Caki2 (cell line): ENCODE results near the gene PPME1. TPM values are rescaled to one million over a fixed set of nuclear protein-coding genes. Genes with fewer than 3 reads are reported as not detected.
A peak's percentile ranks its signal among the peaks of the same experiment; 100 is the strongest.

Experiments
- DNase-seq: peaks from one replicate; pipeline ENCODE4 v3.0.0-alpha.2; 2015; ENCODE audit warnings: low read depth
- in situ Hi-C: cut with HindIII; loops from 2 replicates; pipeline ENCODE4 v1.10.0; 2016; ENCODE audit warnings: low sequenced_read_pairs, low pct_unique_long_range_greater_than_20kb, mixed read lengths
- total RNA-seq: library from RNA; depleted of rRNA; stranded (reverse); fragments of >200 nt; shearing (Covaris generic); gene quantifications from 2 replicates; pipeline ENCODE4 v1.2.3, GENCODE V29; 2014; ENCODE audit warnings: low replicate concordance

The PPME1 gene
- total RNA-seq, 1 experiment from 2014 or later: 103 TPM

DNA sequence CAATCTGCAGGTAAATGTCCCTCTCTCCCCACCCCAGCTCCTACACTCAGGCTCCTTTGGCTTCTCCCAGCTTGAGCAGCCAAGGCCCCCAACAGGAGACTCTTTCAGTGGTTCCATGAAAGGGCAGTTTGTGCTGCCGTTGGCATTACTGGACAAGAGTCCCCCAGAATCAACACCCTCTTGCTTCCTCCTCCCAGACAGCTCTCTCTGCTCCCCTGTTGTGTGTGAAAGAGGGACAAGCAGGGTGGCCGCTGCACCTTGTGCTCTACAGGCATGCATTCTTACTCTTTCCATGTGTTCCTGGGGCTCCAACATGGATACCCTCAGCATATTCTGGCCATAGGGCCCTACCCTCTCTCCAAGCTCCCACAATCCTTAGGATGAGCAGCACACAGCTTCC, 91.6 kb downstream of the PPME1 start:
- in situ Hi-C loops: no loop called here
- no peak for DNase-seq

GRCh38 chr11:74265256-74265655, 94.2 kb downstream of the PPME1 start:
- no peak for DNase-seq
- in situ Hi-C loops: no loop called here

DNA sequence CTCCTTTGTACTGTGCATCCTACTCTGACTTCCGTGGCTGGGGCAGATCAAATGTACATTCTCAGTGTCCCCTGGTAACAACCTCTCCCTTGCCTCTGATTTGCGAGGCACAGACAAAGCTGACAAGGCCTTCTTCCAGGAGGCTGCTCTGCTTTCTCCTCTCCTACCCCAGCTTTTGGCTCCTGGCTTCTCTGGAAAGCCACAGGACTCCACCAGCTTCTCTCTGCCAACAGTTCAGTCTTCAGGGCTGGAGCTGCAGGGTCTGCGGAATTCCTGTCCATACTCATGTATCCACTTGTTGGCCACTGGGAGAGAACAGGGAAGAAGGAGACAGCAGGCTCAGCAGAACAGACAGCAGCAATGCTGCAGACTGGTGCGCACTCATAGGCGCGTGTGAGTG, 95.9 kb downstream of the PPME1 start:
- DNase-seq: no peak
- in situ Hi-C loops: no loop called here

- no peak for DNase-seq
- in situ Hi-C loops: no loop called here
These were observed 97.4 kb downstream of the PPME1 start for GRCh38 chr11:74268456-74268855.

- in situ Hi-C loops: no loop called here
- no peak for DNase-seq
These were observed 98.2 kb downstream of the PPME1 start for GRCh38 chr11:74269161-74269811.

DNA sequence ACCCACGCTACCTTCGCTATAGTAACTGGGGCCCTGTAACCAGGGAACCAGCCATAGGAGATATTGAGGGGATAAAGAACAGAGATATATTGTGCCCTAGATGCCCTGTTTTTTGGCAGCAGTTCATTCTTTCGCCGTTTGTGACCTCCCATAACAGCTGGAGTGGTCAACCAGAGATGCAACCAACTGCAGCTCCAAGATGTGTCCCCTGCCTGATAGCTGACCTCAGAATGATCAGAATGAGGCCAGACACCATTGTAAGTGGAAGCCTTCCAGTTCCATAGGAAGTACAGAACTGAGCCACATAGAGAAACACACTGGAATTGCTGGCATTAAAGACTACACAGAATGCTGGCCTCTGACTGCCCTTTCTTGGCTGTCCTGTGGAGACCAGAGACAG, 101.2 kb downstream of the PPME1 start:
- in situ Hi-C loops: no loop called here
- DNase-seq: no peak

GRCh38 chr11:74276581-74276980, 105.5 kb downstream of the PPME1 start:
- in situ Hi-C loops: no loop called here
- no peak for DNase-seq

GRCh38 chr11:74278103-74278502, 107.0 kb downstream of the PPME1 start:
- DNase-seq: no peak
- in situ Hi-C loops: no loop called here

DNA sequence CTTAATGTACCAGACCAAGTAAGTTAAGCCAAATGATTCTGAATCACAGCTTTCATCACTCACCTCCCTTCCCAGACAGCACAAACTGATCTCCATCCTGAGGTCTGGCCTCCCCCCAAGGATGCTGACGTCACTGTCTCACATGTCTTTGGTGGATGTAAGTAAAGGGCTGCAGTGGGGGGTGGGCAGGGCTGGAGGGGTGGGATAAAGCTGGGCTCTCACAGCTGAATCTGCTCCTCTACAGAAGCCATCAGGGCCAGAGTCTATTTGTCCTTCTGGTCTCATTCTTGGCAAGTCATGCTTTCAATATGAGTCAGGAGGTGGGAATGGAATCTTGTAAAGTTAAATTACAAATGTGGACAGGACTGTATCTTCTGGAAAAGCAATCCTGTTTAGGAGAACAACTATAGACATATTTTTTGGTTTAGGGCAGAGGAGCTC, 107.7 kb downstream of the PPME1 start:
- peak; percentile 60 for DNase-seq
- in situ Hi-C loops: no loop called here

GRCh38 chr11:74279256-74279655, 108.2 kb downstream of the PPME1 start:
- no peak for DNase-seq
- in situ Hi-C loops: no loop called here

GRCh38 chr11:74280494-74280893, 109.4 kb downstream of the PPME1 start:
- in situ Hi-C loops: no loop called here
- no peak for DNase-seq

DNA sequence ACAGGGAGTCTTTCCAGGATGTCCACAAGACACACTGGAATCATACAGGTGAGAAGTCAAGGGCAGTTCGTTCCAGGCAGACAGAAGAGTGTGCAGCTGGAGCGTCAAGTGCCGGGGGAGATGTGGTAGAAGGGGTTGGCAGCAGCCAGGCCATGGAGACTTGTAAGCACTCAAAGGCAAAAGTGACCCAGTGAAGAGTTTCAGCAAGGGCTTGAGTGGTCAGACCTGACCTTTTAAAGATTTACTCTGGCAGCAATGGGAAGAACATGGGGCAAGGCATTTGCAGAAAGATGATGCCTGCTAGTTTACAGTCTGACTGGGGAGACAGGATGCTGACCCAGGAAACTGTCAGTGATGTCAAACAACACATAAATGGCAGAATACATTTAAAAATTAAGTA, 111.3 kb downstream of the PPME1 start:
- DNase-seq: no peak
- in situ Hi-C loops: no loop called here

DNA sequence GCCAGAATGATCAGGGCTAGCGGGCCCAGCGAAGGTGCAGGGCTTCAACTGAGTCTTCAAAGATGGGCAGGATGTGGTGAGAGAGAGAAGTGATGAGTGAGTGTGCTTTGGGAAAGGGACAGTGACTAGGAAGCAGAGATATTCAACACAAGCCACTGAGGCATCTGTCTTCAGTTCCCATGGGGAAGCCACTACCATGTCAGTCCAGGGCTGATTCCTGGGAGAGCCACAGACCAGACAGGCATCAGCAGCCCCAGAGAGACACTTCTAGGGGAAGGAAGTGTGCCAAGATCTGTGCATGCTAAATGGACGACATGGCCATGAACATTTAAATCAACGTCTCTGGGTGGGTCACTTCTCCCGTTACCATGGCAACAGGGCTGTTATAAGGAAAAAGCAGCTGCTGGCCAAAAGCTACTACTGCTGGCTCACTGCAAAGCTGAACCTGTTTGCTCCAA, 111.9 kb downstream of the PPME1 start:
- in situ Hi-C loops: no loop called here
- no peak for DNase-seq

GRCh38 chr11:74283580-74284180, 112.6 kb downstream of the PPME1 start:
- DNase-seq: no peak
- in situ Hi-C loops: no loop called here

GRCh38 chr11:74284466-74284865, 113.4 kb downstream of the PPME1 start:
- DNase-seq: no peak
- in situ Hi-C loops: no loop called here

DNA sequence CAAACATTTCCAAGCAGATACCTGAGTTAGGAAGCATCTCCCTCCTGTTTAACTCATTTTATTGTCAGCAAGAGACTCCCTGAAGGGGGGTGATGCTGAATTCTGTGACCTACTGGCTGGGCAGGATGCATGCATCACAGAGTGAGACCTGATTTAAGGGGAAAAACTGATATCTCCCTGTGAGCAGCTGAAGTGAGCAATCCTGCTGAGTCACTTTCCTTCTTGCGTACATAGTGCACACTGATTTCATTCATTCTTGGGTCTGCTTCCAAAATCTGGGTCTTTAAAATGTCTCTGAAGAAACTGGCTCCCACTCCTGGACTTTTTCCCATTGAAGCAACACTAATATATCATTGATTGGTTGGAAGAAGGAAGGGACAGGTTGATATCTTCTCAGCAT, 117.1 kb downstream of the PPME1 start:
- in situ Hi-C loops: no loop called here
- peak; percentile 38 for DNase-seq

DNA sequence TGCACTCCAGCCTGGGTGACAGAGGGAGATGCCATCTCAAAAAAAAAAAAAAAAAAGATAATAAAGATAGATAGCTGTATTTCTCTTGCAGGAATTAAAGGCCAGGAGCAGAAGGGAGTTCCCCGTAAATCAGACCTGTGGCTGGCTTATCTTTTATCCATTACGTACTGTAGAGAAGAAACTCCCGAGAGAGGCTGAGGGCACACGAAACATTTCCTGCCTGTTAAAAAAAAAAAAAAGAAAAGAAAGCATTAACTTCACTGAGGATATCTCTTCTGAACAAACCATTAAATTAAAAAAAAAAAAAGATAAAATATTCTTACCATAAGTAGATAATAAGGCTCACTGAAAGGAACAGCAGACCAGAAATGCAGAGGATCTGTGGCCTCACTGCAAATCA, 117.8 kb downstream of the PPME1 start:
- in situ Hi-C loops: no loop called here
- no peak for DNase-seq

DNA sequence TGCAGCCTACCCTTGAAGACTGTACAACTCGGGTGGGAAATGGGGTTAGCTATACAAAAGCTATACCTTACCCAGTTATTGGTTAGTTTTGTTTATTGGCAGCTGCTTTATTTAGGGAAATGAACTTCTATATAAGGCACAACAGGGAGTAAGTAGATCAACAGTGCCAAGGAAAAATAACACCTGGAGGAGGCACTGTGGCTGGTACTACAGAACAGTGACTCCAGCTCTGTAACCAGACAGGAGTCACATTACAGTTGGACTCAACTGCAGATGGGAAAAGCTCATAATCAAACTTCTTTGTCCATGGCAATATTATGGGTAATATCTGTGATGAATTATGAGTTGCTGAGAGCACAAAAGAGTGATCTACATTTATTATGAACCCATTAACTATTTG, 126.4 kb downstream of the PPME1 start:
- DNase-seq: no peak
- in situ Hi-C loops: no loop called here

DNA sequence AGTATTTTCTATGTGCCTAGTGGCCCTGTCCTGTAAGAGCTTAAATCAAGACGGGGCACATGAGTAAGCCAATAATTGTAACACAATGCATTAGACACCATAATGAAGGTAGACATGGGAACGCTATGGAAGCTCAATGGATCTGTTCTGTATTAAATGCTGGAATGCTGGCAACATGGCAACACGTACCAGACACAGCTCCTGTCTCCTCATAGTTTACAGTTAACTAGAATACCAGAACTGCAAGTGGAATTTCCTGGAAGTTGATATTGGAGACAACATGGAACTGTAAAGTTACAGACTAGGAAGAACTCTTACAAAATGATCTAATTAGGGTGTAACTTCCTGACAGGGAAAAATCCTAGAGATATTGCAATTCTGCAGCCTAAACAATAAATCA, 127.9 kb downstream of the PPME1 start:
- DNase-seq: no peak
- in situ Hi-C loops: no loop called here
